T47D (cell line): Measurements from ENCODE around the gene NANOS2.
A peak's percentile ranks its signal among the peaks of the same experiment; 100 is the strongest.

Source experiments
- DNase-seq, 2 experiments: peaks; one replicate each; pipeline versions ENCODE4 v3.0.0 to v3.0.0-alpha.2; 2011 to 2012; ENCODE audit warnings: low read depth in 1 of 2, low spot score in 1 of 2
- JUND ChIP-seq: IDR thresholded peaks from 2 replicates; pipeline ENCODE4 v1.6.1; 2012; ENCODE audit warnings: low read depth
- in situ Hi-C: cut with HindIII; loops from 2 replicates; pipeline ENCODE4 v1.10.0; 2016; ENCODE audit warnings: low sequenced_read_pairs, low pct_unique_long_range_greater_than_20kb

The NANOS2 gene

GRCh38 chr19:45947926-45948325 lies 33.3 kb upstream of the NANOS2 start:
- no peak for TF ChIP-seq JUND
- in situ Hi-C loops, result no loop called here
- DNase-seq, result no peak

GRCh38 chr19:45940515-45940805 lies 25.9 kb upstream of the NANOS2 start:
- TF ChIP-seq JUND, result no peak
- no peak for DNase-seq
- in situ Hi-C loops, result no loop called here

DNA sequence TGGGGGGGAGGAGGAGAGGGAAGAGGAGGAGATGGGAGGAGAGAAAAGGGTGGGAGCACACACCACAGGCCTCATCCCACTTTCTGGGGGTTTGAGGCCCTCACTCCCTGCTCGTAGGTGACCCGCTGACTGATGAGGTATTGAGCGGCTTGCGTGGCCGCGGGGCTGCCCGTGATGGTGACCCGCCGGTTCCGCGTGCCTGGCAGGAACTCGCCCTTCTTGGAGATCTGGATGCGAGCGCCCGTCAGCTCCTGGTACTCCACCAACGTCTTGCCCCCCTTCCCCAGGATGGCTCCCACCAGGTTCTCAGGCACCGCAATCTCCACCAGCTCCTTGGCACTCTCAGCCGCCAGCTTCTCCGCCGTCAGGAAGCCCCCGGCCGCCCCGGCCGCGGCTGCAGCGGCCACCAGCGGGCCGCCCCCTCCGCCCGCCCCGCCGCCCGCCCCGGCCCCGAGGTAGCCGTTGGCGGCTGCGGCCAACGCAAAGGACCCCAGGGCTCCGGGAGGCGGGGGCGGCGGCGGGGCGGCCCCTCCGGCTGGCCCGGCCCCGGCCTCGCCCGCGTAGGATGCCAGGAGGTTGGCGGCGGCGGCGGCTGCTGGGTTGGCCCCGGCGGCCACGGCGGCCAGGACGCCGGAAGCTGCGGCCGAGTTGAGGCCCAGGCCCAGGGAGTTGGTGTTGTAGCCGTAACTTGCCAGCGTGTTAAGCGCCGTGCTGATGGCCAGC lies 25.4 kb upstream of the NANOS2 start:
- DNase-seq, result no peak
- TF ChIP-seq JUND, result no peak
- in situ Hi-C loops, result no loop called here

DNA sequence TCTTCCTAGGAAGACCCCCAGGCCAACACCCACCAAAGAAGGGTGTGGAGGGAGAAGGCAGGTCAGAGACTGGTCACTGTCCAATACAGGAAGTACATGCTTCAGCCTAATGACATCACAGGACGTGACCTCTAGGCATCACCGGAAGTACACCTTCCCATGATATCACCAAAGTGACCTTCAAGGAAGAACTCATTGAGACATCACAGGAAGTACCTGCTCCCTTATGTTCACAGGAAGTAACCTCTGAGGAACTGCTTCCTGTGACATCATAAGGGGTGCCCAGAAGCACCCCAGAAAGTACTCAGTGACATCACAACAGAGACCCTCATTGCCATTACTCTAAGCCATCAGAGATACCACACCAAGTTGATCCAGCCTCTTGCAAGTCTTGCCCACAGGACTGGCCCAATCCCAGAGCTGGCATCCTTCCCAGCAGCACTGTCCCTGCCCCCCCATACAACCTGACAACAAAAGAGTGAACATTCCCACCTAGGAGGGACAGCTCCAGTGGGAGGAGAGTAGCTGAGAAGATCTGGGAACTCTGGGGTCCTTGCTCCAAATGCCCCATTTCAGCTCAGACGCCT lies 24.2 kb upstream of the NANOS2 start:
- DNase-seq, result no peak
- no peak for TF ChIP-seq JUND
- in situ Hi-C loops, result no loop called here

GRCh38 chr19:45935267-45935666 lies 20.7 kb upstream of the NANOS2 start:
- in situ Hi-C loops, result no loop called here

DNA sequence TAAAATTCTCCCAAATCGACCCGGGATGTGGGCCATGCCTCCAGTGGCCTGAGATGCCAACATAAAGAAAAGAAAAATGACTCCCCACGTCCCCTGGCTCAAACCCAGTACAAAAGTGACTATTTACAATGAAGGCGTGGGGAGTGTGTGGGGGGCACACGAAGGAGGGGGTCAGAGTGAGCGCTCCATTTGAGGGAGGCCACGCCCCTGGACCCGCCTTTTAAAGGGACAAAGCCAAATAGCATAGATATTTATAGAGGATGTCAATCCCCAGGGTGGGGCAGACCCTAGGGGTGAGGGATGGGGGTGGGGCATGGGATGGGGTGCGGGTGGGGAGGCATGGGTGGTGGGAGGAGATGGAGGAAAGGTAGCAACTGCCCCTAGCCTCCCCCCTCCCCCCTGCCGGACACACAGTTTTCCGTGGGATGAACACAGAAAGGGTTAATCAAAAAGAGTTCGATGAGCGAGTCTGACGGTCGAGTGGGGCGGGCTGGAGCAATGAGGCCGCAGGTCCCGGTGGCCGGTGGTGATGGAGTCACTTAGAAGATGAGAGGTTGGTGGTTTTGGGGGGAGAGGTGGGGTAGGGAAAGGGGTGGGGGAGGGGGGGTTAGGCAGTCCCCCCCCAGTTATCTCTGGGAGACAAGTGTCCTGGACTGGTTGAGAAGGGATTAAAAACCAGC lies 20.1 kb upstream of the NANOS2 start:
- in situ Hi-C loops, result no loop called here
- no peak for DNase-seq
- TF ChIP-seq JUND, result no peak

More at GRCh38 chr19:45935267-45935666, 20.7 kb upstream of the NANOS2 start:
- no peak for TF ChIP-seq JUND
- DNase-seq, result peak; percentile 44 to 46

DNA sequence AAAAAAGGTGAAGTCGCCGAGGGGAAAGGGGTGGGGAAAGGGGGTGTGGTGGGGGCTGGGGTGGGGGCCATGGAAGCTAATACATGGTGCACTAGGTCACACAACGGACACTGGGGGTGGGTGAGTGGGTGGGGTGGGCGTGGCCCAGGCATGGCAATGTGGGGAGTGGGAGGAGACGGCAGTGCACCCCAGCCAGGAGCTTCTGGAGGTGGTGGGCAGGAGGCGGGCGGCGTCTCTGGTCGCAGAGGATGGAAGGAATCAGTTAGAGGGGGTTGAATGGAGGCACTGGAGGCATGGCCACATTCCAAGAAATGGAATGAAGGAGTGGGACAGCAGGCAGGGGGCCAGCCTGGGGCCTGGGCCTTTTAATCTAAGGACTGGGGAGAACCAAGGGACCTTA lies 19.2 kb upstream of the NANOS2 start:
- no peak for TF ChIP-seq JUND
- DNase-seq, result no peak
- in situ Hi-C loops, result no loop called here

DNA sequence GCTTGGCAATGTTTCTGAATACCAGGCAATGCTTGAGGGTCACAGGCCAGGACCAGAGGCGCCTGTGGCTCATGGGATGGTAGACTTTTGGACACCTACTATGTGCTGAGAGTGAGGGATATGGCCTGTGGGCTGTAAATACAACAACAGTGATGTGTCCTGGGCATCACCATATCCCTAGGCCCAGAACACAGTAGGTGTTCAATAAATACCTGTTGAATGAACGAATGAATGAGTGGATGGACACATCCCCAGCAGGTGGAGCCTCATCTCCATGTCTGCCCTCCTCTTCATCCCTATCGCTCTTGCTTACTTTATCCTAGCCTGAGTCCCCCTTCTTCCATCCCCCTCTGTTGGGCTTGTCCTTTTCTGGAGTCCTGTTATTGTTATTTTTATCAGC lies 16.5 kb upstream of the NANOS2 start:
- in situ Hi-C loops, result no loop called here
- no peak for TF ChIP-seq JUND
- DNase-seq, result no peak

DNA sequence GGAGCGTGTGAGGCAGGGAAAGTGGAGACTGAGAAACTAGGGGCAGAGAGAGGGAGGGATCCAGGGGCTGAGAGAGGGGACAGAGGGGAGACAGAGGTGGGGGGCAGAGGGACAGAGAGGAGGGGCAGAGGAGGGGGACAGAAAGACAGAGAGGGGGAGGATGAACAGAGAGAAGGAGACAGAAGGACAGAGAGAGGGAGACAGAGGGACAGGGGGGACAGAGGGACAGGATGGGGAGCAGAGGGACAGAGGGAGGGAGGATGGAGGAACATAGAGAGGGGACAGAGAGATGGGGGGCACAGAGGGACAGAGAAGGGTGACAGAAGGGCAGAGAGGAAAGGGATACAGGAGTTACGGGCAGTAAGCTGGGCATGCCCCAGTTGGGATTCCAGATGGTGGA lies 14.7 kb upstream of the NANOS2 start:
- TF ChIP-seq JUND, result no peak
- in situ Hi-C loops, result no loop called here
- no peak for DNase-seq

GRCh38 chr19:45927565-45928261 lies 13.1 kb upstream of the NANOS2 start:
- peak; percentile 93 to 94 for DNase-seq
- in situ Hi-C loops, result no loop called here
- TF ChIP-seq JUND, result no peak

GRCh38 chr19:45924891-45925447 lies 10.4 kb upstream of the NANOS2 start:
- TF ChIP-seq JUND, result no peak
- in situ Hi-C loops, result no loop called here
- DNase-seq, result no peak

DNA sequence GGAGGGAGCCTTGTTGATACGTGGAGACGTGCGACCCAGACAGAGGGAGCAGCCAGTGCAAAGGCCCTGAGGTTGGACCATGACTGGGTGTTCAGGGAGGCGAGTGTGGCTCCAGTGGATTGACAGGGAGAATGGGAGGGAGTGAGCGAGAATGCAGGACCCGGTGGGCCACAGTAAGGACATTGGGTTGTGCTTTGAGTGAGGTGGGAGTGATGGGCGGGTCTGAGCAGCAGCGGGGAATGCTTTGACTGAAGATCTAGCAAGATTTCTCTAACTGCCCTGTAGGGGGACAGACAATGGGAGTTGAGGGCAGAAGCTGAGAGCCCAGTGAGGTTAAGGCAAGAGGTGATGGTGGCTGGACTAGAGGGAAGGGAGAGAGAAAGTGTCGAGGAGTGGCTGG lies 7.7 kb upstream of the NANOS2 start:
- no peak for TF ChIP-seq JUND
- DNase-seq, result no peak
- in situ Hi-C loops, result no loop called here

DNA sequence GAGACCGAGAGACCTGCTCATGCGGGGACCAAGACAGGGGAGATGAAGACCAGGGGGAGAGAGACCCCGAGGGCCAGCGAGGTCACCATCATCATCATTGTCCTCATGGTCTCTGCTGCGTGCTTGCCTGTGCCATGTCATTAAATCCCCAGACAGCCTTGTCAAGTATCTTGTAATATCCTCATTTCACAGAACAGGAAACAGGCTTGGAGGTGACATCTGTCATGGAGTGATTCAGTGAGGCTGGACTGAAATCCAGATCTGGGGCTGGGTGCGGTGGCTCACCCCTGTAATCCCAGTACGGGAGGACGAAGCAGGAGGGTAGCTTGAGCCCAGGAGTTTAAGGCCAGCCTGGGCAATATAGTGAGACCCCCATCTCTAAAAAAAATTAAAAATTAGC lies 5.9 kb upstream of the NANOS2 start:
- in situ Hi-C loops, result no loop called here
- TF ChIP-seq JUND, result no peak
- no peak for DNase-seq
